NCI-H774 (cell line): ENCODE results near the gene CMTM3.
"Not testable (repeated sequence)": the region's sequence is repeated elsewhere in the genome, so short reads cannot be mapped to it uniquely, and the experiment has no call there.

ENCODE experiments used
- DNase-seq: peaks from one replicate; lab custom pipeline; 2025; lab: John Stamatoyannopoulos, UW

CMTM3 gene

DNA sequence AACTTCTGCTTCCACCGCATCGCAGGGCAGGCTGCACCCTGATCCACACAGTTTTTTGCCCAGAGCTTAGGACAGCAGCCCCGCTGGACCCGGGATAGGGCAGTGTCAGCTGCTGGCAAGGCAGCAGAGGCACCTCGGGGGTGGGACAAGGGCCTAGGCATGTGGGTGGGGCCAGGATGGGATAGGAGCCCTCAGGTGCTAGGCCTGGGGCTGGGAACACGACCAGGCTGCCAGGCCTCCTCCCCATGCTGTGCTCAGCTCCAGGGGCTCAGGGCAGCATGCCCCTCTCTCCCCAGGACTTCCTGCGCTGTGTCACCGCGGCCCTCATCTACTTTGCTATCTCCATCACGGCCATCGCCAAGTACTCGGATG, 4.6 kb downstream of the CMTM3 start:
- DNase-seq: no peak

DNA sequence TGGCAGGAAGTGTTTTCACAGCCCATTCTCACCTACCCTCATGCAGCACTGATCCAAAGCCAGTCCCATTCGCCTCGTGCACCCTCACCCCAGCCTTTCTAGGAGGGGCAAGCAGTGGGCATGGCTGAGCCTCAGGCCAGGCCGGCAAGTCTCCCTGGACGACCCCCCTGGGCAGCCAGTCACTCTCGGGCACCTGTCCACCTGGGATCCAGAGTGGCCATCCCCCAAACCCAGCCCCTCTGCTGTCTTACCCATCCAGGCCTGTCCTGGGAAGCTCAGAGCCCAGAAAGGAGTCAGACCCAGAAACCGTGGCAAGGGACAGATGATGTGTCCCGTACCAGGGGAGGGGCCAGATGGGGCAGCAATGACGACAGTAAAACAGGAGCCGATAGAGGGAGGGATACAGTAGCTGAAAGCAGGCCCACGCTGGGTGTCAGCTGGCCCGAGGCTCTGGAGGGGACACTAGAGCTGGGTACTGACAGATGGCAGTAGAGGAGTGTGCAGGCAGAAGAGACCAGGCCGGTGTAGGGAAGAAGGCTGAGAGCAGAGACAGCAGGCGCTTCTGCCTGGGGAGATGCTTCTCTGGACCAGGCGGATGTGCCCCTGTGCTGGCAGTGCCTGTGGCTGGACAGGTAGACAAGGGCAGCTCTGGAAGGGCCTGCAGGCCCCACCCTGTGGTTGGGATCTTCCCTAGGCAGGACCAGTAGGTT, 5.8 kb downstream of the CMTM3 start:
- DNase-seq: no peak

GRCh38 chr16:66611911-66612310, 7.4 kb downstream of the CMTM3 start:
- not testable (repeated sequence) for DNase-seq

GRCh38 chr16:66612422-66612821, 7.9 kb downstream of the CMTM3 start:
- DNase-seq: no peak

GRCh38 chr16:66614161-66614802, 9.8 kb downstream of the CMTM3 start:
- no peak for DNase-seq

DNA sequence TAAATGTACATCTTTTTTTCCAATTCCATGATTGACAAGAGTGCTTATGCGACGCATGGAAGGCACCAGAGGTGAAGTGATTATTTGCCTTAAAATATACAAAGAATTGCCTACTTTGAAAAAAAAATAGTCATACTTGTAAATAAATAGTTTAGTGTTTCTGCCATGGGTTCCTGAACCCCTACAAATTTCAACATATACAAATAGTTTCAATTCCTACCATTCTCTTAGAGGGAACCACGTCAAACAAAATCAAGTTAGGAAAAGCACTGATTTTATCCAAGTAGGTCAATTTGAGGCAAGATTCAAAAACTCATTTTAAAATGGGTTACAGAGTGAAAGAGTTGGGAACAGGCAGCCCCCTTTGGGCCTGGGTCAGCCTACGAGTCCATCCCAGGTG, 11.7 kb downstream of the CMTM3 start:
- no peak for DNase-seq

DNA sequence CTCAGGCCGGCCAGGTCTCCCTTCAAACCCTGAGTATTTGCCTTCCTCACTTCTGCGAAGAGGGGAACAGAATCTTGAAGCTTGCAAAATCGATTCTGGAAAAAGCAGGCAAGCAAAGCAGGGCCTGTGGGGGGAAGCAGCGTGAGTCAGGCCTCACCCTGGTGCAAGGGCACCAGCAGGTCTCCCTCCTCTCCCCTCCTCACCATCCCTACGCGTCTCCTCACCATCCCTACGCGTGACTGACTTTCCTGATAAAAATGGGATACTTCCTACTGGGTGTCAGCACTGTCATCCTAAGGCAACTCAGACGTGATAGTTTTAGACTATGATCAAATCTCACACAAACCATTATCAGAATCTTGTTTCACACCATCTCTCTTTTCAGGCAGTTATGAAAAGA, 12.1 kb downstream of the CMTM3 start:
- no peak for DNase-seq

- DNase-seq: no peak
These were observed 12.5 kb downstream of the CMTM3 start for GRCh38 chr16:66617010-66617434.

GRCh38 chr16:66617728-66618127, 13.2 kb downstream of the CMTM3 start:
- DNase-seq: no peak

- no peak for DNase-seq
These were observed 14.3 kb downstream of the CMTM3 start for GRCh38 chr16:66618588-66619375.

- DNase-seq: no peak
These were observed 15.3 kb downstream of the CMTM3 start for GRCh38 chr16:66619534-66620428.

GRCh38 chr16:66620429-66620795, 15.9 kb downstream of the CMTM3 start:
- DNase-seq: no peak

DNA sequence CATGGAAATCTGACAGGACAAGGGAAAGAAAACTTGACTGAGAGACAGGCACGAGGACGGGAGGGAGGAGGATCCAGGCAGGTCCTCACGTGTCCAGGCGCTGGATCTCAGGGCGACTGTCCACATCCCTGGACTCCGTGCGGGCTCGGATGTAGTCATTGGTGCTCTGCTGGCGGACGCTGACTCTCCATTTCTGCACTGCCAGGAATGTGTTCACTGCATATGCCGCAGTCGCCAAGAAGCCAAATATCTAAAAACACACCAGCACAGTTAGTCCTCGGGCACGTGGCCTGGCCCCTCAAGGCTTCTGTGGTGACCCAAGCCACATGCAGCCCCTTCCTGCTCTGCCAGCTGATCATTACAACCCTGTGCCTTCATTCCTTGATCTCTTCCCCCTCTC, 17.5 kb downstream of the CMTM3 start:
- no peak for DNase-seq

DNA sequence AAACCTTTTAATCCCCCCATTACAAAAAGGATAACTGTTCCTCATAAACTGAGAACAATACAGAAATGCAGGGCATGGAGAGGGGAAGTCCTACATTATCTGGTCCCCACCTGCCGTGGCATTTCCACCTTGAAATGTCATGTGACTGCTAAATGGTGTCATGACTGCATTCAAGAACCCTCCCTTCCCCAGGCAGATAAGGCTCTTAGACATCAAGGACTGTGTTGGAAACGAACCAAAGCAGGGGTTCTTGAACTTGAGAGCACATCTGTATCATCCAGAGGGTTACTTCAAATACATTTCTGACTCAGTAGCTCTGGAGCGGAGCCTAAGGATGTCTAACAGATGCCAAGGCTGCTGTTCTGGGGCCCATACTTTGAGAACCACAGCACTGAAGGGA, 18.4 kb downstream of the CMTM3 start:
- DNase-seq: no peak

- no peak for DNase-seq
These were observed 19.3 kb downstream of the CMTM3 start for GRCh38 chr16:66623755-66624154.

- DNase-seq: not testable (repeated sequence)
These were observed 23.3 kb downstream of the CMTM3 start for GRCh38 chr16:66627611-66628378.

DNA sequence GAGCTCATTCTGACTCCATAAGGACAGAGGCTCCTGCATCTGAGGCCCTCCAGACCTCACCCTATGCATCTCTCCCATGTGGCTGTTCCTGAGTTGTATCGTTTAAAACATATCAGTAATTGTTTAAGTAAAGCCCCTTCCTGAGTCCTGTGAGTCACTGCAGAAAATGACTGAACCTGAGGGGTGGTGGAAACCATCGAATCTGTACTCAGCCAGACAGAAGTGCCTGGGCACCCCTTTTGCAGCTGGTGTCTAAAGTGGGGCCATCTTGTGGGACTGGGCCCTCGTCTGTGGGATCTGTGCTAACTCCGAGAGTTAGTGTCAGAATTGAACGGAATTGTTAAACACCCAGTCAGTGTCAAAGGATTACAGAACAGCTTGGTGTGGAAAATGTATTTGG, 25.4 kb downstream of the CMTM3 start:
- no peak for DNase-seq

DNA sequence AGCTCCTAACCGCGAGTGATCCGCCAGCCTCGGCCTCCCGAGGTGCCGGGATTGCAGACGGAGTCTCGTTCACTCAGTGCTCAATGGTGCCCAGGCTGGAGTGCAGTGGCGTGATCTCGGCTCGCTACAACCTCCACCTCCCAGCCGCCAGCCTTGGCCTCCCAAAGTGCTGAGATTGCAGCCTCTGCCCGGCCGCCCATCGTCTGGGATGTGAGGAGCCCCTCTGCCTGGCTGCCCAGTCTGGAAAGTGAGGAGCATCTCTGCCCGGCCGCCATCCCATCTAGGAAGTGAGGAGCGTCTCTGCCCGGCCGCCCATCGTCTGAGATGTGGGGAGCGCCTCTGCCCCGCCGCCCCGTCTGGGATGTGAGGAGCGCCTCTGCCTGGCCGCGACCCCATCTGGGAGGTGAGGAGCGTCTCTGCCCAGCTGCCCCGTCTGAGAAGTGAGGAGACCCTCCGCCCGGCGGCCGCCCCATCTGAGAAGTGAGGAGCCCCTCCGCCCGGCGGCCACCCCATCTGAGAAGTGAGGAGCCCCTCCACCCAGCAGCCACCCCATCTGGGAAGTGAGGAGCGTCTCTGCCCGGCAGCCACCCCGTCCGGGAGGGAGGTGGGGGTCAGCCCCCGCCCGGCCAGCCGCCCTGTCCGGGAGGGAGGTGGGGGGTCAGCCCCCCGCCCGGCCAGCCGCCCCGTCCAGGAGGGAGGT, 26.2 kb downstream of the CMTM3 start:
- DNase-seq: not testable (repeated sequence)

DNA sequence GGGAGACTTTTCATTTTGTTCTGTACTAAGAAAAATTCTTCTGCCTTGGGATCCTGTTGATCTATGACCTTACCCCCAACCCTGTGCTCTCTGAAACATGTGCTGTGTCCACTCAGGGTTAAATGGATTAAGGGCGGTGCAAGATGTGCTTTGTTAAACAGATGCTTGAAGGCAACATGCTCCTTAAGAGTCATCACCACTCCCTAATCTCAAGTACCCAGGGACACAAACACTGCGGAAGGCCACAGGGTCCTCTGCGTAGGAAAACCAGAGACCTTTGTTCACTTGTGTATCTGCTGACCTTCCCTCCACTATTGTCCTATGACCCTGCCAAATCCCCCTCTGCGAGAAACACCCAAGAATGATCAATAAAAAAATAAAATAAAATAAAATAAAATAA, 27.1 kb downstream of the CMTM3 start:
- DNase-seq: not testable (repeated sequence)

DNA sequence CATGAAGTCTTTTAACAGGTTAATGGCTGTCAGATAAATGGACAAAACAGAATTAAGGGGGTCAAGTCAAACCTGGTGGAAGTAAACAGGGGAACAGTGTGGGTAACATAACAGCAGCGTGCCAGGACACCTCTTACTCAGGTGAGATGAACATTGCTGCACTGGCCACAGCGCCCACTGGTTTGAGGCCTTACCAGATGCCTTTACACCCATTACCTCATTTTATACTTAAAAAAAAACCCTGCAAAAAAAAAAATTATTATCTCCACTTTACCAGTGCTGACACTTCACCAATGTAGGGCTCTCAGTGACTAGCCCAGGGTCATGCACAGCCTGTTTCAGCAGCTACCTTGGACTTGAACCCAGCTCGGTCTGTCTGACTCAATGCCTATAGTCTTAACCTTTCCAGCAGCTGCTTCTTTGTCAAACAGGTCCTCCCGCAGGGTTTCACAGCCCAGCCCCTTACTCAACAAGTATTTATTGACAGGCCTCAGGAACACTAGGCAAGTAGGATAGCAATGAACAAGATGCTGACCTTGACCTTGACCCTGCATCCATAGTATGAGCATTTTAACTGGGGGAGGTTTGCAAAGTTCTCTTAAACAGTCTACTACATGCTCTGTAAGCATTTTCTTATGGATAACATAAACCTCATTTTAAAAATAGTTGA, 30.2 kb downstream of the CMTM3 start:
- DNase-seq: no peak
